ENCODE results near the gene COL6A3. TPM values are rescaled to one million over a fixed set of nuclear protein-coding genes. Genes with fewer than 3 reads are reported as not detected.

Gene COL6A3
- total RNA-seq, 1 donor from 2014 or later = 28.7 TPM

- Mint-ChIP-seq H3K4me3 (no peak overlapping the region), H3K4me1 (no peaks in the 10 kb centered on the region), H3K9me3 (no peaks in the 10 kb centered on the region), H3K36me3 (ENCODE audit: low read depth) (no peaks in the 10 kb centered on the region), H3K27me3 (peaks cover 3% of the 10 kb centered on the region), H3K27ac (no peak overlapping the region)
- no peak for DNase-seq
- intact Hi-C loops (cut with micrococcal nuclease) = no loop called here
These were observed 8.9 kb downstream of the COL6A3 start for GRCh38 chr2:237405006-237405559.

GRCh38 chr2:237404413-237404812, 9.6 kb downstream of the COL6A3 start:
- no peaks in the 10 kb centered on the region for H3K9me3 Mint-ChIP-seq
- intact Hi-C loops (cut with micrococcal nuclease) = no loop called here
- H3K36me3 Mint-ChIP-seq (ENCODE audit: low read depth) = no peaks in the 10 kb centered on the region
- H3K4me3 Mint-ChIP-seq = no peak overlapping the region
- DNase-seq = no peak
- H3K27ac Mint-ChIP-seq = no peak overlapping the region
- H3K4me1 Mint-ChIP-seq = no peaks in the 10 kb centered on the region
- peaks cover 6% of the 10 kb centered on the region for H3K27me3 Mint-ChIP-seq

DNA sequence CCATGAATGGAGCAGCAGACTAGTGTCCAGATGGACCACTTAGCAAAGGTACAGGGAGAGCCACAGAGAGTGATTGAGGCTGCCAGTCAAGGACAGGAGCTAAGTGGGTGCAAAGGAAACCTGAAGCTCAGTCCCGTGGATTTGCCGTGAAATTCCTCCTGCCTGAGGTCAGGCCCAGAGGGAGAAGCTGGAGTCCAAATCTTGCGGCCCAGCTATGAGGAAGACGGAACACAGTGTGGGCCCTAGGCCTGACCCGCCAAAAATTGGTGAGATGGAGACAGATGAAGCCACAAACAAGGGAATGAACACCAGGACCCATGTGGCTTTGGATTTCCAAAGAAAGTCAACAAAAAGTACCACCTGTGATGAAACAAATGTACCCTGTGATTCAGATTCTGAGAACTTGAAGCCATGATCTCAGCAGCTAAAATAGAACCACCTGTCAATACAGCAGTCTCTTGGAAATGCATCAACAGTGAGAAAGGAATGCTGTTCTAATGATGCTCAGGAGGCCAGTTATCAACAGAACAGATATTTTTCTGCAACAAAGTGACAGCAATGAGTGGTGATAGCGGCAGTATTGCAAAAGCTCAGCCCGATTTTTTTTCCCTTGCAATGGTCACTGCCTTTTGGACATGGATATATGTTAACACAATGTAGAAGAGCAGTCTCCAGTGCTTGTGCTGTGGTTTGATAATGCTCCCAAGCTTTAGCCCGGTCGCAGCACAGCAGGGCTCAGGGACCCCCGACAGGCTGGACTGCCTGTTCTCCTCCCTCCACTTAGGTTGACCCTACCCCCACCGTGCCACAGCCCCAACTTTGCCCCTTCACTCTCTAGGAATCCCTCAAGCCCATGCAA, 10.7 kb downstream of the COL6A3 start:
- Mint-ChIP-seq H3K9me3 (no peaks in the 10 kb centered on the region), H3K27ac (no peak overlapping the region), H3K36me3 (ENCODE audit: low read depth) (no peaks in the 10 kb centered on the region), H3K4me3 (no peak overlapping the region), H3K4me1 (no peaks in the 10 kb centered on the region), H3K27me3 (peaks cover 6% of the 10 kb centered on the region)
- intact Hi-C loops (cut with micrococcal nuclease) = no loop called here
- no peak for DNase-seq

- no peaks in the 10 kb centered on the region for H3K9me3 Mint-ChIP-seq
- no peak for DNase-seq
- no peaks in the 10 kb centered on the region for H3K4me1 Mint-ChIP-seq
- no peaks in the 10 kb centered on the region for H3K36me3 Mint-ChIP-seq (ENCODE audit: low read depth)
- no peak overlapping the region for H3K4me3 Mint-ChIP-seq
- H3K27ac Mint-ChIP-seq = no peak overlapping the region
- intact Hi-C loops (cut with micrococcal nuclease) = no loop called here
- H3K27me3 Mint-ChIP-seq = peaks cover 6% of the 10 kb centered on the region
These were observed 13.8 kb downstream of the COL6A3 start for GRCh38 chr2:237400199-237400598.

GRCh38 chr2:237397072-237397471, 16.9 kb downstream of the COL6A3 start:
- Mint-ChIP-seq H3K36me3 (ENCODE audit: low read depth) (no peaks in the 10 kb centered on the region), H3K4me1 (no peaks in the 10 kb centered on the region), H3K27me3 (peaks cover 6% of the 10 kb centered on the region), H3K9me3 (no peaks in the 10 kb centered on the region), H3K4me3 (no peak overlapping the region), H3K27ac (no peak overlapping the region)
- intact Hi-C loops (cut with micrococcal nuclease) = no loop called here
- no peak for DNase-seq

DNA sequence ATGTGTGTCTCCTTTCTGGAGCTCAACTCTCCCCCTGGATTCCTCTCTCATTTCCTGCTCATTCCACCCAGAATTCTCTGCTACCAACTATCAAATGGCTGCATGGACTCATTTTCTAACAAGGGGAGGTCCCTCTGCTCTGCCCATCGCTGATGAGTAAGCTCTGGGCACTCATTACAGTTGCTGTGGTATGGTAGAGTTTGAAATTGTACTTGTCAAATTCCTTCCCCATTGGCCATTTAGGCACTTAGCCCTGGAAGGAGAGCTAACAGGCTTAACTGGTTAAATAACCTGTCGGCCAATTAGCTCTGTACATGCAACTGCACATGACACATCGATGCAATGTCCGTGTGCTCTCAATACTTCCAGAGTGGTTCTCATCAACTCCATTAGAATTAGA, 20.4 kb downstream of the COL6A3 start:
- no peak overlapping the region for H3K27ac Mint-ChIP-seq
- no peak for DNase-seq
- no peak overlapping the region for H3K4me3 Mint-ChIP-seq
- no peaks in the 10 kb centered on the region for H3K27me3 Mint-ChIP-seq
- intact Hi-C loops (cut with micrococcal nuclease) = no loop called here
- no peaks in the 10 kb centered on the region for H3K36me3 Mint-ChIP-seq (ENCODE audit: low read depth)
- H3K9me3 Mint-ChIP-seq = no peaks in the 10 kb centered on the region
- no peaks in the 10 kb centered on the region for H3K4me1 Mint-ChIP-seq

- no peak overlapping the region for H3K4me3 Mint-ChIP-seq
- intact Hi-C loops (cut with micrococcal nuclease) = no loop called here
- H3K9me3 Mint-ChIP-seq = no peaks in the 10 kb centered on the region
- H3K4me1 Mint-ChIP-seq = no peaks in the 10 kb centered on the region
- DNase-seq = no peak
- H3K27me3 Mint-ChIP-seq = no peaks in the 10 kb centered on the region
- no peak overlapping the region for H3K27ac Mint-ChIP-seq
- H3K36me3 Mint-ChIP-seq (ENCODE audit: low read depth) = peaks cover 2% of the 10 kb centered on the region
These were observed 21.8 kb downstream of the COL6A3 start for GRCh38 chr2:237392186-237392585.

DNA sequence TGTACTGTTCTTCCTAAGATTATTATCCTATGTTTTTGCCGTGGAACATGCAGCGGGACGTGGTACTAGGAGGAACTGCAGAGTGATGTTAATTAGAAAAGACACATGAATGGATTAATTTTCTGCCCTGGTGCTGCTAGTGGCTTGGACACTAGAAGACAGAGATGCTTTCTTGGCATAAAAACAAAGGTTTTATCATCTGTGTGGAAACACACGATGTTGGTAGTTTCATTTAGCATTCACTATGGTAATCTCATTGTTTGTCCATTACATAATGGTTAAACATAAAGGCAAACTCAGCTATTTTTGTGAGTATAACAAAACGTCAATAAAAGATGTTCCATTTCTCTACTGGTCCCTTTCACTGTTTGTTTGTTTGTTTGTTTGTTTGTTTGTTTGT, 22.8 kb downstream of the COL6A3 start:
- Mint-ChIP-seq H3K9me3 (no peaks in the 10 kb centered on the region), H3K36me3 (ENCODE audit: low read depth) (peaks cover 2% of the 10 kb centered on the region), H3K27me3 (no peaks in the 10 kb centered on the region), H3K4me3 (no peak overlapping the region), H3K27ac (no peak overlapping the region), H3K4me1 (no peaks in the 10 kb centered on the region)
- intact Hi-C loops (cut with micrococcal nuclease) = no loop called here
- DNase-seq = no peak

GRCh38 chr2:237390235-237390634, 23.7 kb downstream of the COL6A3 start:
- Mint-ChIP-seq H3K4me3 (no peak overlapping the region), H3K9me3 (no peaks in the 10 kb centered on the region), H3K36me3 (ENCODE audit: low read depth) (peaks cover 2% of the 10 kb centered on the region), H3K4me1 (no peaks in the 10 kb centered on the region), H3K27ac (no peak overlapping the region), H3K27me3 (no peaks in the 10 kb centered on the region)
- DNase-seq = no peak
- intact Hi-C loops (cut with micrococcal nuclease) = no loop called here

DNA sequence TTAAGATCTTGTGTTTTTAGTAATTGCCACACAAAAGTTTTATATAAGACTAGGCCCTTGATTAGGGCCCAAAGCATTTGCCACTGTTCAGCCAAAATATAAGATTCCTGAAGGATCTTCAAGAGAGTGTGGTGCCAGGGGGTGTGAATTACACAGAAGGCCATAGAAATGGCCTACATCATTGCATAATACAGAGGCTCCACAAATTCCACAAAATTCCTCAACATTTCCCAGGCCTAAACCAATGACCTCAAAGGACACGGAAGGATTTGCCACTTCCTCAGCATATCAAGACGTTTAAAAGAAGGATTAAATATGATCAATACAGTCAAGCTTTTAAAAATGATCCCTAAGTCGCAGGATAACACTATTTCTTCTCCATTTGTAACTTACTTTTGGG, 24.1 kb downstream of the COL6A3 start:
- H3K9me3 Mint-ChIP-seq = no peaks in the 10 kb centered on the region
- intact Hi-C loops (cut with micrococcal nuclease) = no loop called here
- no peaks in the 10 kb centered on the region for H3K4me1 Mint-ChIP-seq
- H3K4me3 Mint-ChIP-seq = no peak overlapping the region
- no peak overlapping the region for H3K27ac Mint-ChIP-seq
- no peaks in the 10 kb centered on the region for H3K27me3 Mint-ChIP-seq
- no peak for DNase-seq
- H3K36me3 Mint-ChIP-seq (ENCODE audit: low read depth) = peaks cover 2% of the 10 kb centered on the region

- DNase-seq = no peak
- Mint-ChIP-seq H3K4me3 (no peak overlapping the region), H3K36me3 (ENCODE audit: low read depth) (peaks cover 2% of the 10 kb centered on the region), H3K27me3 (no peaks in the 10 kb centered on the region), H3K4me1 (no peaks in the 10 kb centered on the region), H3K27ac (no peak overlapping the region), H3K9me3 (no peaks in the 10 kb centered on the region)
- intact Hi-C loops (cut with micrococcal nuclease) = no loop called here
These were observed 25.9 kb downstream of the COL6A3 start for GRCh38 chr2:237388036-237388435.

DNA sequence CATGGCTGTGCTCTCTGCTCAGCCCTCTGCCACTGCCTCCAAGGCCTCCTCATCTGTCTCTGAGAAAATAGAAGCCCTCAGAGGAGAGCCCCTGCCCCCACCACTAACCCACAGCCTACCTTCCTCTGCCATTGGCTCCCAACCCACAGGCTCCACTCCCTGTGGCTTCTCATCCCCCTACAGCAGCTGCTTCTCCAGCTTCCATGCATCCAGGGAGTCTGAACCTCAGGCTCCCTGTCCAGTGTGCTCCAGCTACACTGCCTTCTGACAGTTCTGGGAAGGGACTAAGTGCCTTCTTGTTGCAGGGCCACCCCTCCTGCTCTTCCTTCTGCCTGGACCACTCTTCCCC, 29.3 kb downstream of the COL6A3 start:
- intact Hi-C loops (cut with micrococcal nuclease) = no loop called here
- Mint-ChIP-seq H3K27me3 (no peaks in the 10 kb centered on the region), H3K4me1 (no peaks in the 10 kb centered on the region), H3K9me3 (no peaks in the 10 kb centered on the region), H3K4me3 (no peak overlapping the region), H3K27ac (no peak overlapping the region), H3K36me3 (ENCODE audit: low read depth) (peaks cover 2% of the 10 kb centered on the region)
- no peak for DNase-seq

GRCh38 chr2:237383991-237384671, 29.8 kb downstream of the COL6A3 start:
- intact Hi-C loops (cut with micrococcal nuclease) = no loop called here
- DNase-seq = no peak
- no peaks in the 10 kb centered on the region for H3K9me3 Mint-ChIP-seq
- no peak overlapping the region for H3K27ac Mint-ChIP-seq
- peaks cover 2% of the 10 kb centered on the region for H3K36me3 Mint-ChIP-seq (ENCODE audit: low read depth)
- no peaks in the 10 kb centered on the region for H3K27me3 Mint-ChIP-seq
- H3K4me1 Mint-ChIP-seq = no peaks in the 10 kb centered on the region
- H3K4me3 Mint-ChIP-seq = no peak overlapping the region

GRCh38 chr2:237380768-237381167, 33.2 kb downstream of the COL6A3 start:
- intact Hi-C loops (cut with micrococcal nuclease) = no loop called here
- Mint-ChIP-seq H3K27ac (no peak overlapping the region), H3K4me3 (no peak overlapping the region), H3K36me3 (ENCODE audit: low read depth) (no peaks in the 10 kb centered on the region), H3K4me1 (no peaks in the 10 kb centered on the region), H3K27me3 (no peaks in the 10 kb centered on the region), H3K9me3 (no peaks in the 10 kb centered on the region)
- DNase-seq = no peak
